Chondrocyte (in vitro differentiated cells): Measurements from ENCODE around the gene BRD9. TPM values are rescaled to one million over a fixed set of nuclear protein-coding genes. Genes with fewer than 3 reads are reported as not detected.

Source experiments
- DNase-seq: peaks from one replicate; pipeline ENCODE4 v3.0.0; 2021; ENCODE audit warnings: mixed read lengths, low spot score
- H3K27ac Mint-ChIP-seq: one replicate; pipeline ENCODE4 v1.8.0; 2021; ENCODE audit warnings: mild to moderate bottlenecking, moderate library complexity, mixed read lengths; ENCODE audit not compliant: unreplicated experiment
- H3K27me3 Mint-ChIP-seq: 2 replicates; pipeline ENCODE4 v1.8.0; 2021; ENCODE audit warnings: low read depth, mixed read lengths
- H3K36me3 Mint-ChIP-seq: 2 replicates; pipeline ENCODE4 v1.8.0; 2021; ENCODE audit warnings: low read depth, mixed read lengths
- H3K4me1 Mint-ChIP-seq: 2 replicates; pipeline ENCODE4 v1.8.0; 2021; ENCODE audit warnings: low read depth, mild to moderate bottlenecking, mixed read lengths
- H3K4me3 Mint-ChIP-seq: one replicate; pipeline ENCODE4 v1.8.0; 2021; ENCODE audit warnings: mild to moderate bottlenecking, moderate library complexity, mixed read lengths; ENCODE audit not compliant: unreplicated experiment
- H3K9me3 Mint-ChIP-seq: 2 replicates; pipeline ENCODE4 v1.8.0; 2021; ENCODE audit warnings: low read depth, mixed read lengths
- total RNA-seq: library from RNA; stranded (reverse); gene quantifications from 3 replicates; pipeline ENCODE4 v1.2.1, GENCODE V29; 2021
- TF ChIP-seq, protein P1 (sequence below): fragments of 200-600 bp; sonication (generic); IDR thresholded peaks from 2 replicates; pipeline ENCODE4 v1.5.0; 2021; ENCODE audit warnings: antibody characterized with exemption, mild to moderate bottlenecking, moderate library complexity

BRD9 gene
- total RNA-seq, 1 donor from 2014 or later = 26.5 TPM

DNA sequence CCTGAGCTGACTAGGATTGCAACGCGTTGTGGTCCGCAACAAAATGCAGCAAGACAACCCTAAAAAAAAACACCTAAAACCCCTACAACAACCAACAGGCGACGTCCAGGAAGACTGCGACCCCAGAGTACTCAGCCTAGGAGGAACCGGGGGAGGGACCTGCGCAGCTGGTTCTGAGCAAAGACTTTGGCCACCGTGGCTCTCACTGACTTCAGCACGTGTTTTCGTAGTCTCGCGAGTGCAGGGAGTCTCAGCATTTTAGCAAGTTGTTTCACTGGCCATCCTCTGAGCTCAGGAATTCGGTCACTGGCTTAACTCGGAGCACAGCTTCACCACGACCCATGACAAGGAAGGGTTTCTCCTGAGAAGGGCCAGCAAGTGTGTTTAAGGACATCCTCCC is 33.2 kb downstream of the BRD9 start:
- Mint-ChIP-seq H3K36me3 (peaks cover 9% of the 10 kb centered on the region), H3K27ac (no peak overlapping the region), H3K27me3 (peaks cover 2% of the 10 kb centered on the region), H3K4me1 (no peaks in the 10 kb centered on the region), H3K9me3 (no peaks in the 10 kb centered on the region), H3K4me3 (no peak overlapping the region)
- TF ChIP-seq, protein P1, sequence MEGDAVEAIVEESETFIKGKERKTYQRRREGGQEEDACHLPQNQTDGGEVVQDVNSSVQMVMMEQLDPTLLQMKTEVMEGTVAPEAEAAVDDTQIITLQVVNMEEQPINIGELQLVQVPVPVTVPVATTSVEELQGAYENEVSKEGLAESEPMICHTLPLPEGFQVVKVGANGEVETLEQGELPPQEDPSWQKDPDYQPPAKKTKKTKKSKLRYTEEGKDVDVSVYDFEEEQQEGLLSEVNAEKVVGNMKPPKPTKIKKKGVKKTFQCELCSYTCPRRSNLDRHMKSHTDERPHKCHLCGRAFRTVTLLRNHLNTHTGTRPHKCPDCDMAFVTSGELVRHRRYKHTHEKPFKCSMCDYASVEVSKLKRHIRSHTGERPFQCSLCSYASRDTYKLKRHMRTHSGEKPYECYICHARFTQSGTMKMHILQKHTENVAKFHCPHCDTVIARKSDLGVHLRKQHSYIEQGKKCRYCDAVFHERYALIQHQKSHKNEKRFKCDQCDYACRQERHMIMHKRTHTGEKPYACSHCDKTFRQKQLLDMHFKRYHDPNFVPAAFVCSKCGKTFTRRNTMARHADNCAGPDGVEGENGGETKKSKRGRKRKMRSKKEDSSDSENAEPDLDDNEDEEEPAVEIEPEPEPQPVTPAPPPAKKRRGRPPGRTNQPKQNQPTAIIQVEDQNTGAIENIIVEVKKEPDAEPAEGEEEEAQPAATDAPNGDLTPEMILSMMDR = no peak
- DNase-seq = peak; percentile 38

GRCh38 chr5:858726-859125 is 33.9 kb downstream of the BRD9 start:
- Mint-ChIP-seq H3K36me3 (peaks cover 4% of the 10 kb centered on the region), H3K4me1 (no peaks in the 10 kb centered on the region), H3K27ac (no peak overlapping the region)

DNA sequence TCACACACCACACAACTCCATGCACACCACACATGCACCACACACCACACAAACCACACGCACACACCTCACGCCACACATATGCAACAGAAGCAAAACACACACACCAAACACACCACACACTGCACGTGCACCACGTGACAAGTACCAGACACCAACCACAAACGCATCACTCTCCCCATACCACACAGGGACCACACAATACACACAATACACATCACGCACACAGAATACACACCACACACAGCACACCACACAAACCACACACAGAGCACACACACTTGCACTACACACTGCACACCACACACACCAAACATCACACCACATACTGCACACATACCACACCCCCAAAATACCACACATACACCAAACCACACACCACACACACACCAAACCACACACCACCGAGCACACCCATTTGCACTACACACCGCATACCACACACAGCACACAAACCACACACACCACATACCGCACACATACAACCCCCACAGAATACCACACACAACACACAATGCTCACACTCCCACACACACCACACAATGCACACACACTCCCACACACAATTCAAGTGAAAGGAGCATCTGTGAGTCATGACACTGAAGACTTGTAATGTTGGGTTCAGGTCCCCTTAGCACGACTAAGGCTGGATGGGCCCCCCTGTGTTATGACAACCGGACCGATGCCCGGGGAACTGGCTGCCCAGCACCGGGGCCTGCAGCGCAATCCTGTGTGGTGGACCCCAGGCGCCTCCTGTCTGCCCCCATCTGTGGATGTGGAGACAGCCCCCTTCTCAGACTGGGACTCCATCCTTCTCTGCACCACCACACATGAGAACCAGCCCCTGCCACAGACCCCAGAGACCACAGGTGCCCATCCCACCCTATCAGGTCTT is 35.8 kb downstream of the BRD9 start:
- Mint-ChIP-seq H3K36me3 (no peaks in the 10 kb centered on the region), H3K9me3 (no peaks in the 10 kb centered on the region), H3K27ac (no peak overlapping the region), H3K4me3 (no peak overlapping the region), H3K27me3 (peaks cover 15% of the 10 kb centered on the region), H3K4me1 (no peaks in the 10 kb centered on the region)
- peak; percentile 66 for DNase-seq
- TF ChIP-seq, protein P1 = no peak

More at GRCh38 chr5:858726-859125, 33.9 kb downstream of the BRD9 start:
- peak; percentile 27 for DNase-seq
- peaks cover 4% of the 10 kb centered on the region for H3K27me3 Mint-ChIP-seq
- H3K9me3 Mint-ChIP-seq = no peaks in the 10 kb centered on the region
- TF ChIP-seq, protein P1 = no peak
- H3K4me3 Mint-ChIP-seq = no peak overlapping the region

DNA sequence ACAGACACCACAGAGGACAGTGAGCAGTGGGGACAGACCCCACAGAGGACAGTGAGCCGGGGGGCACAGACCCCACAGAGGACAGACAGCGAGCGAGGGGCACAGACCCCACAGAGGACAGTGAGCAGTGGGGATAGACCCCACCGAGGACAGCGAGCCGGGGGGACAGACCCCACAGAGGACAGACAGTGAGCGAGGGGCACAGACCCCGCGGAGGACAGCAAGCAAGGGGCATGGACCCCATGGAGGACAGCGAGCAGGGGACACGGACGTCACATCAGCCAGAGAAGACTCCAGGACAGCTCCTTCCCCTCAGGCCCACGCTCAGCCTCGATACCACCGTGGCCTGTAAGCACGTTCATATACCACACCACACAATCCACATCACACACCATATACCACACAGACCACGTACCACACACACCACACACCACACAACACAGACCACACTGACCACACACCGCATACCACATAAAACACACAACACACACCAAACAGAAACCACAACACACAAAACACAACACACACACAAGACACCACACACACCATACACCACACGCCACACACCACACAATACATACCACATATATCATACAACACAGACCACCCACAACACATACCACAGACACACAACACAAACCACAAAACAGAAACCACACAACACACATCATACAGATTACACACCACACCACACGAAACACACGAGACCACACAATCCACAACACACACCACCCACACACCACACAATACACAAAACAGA is 36.6 kb downstream of the BRD9 start:
- H3K4me1 Mint-ChIP-seq = no peaks in the 10 kb centered on the region
- no peak for DNase-seq
- no peaks in the 10 kb centered on the region for H3K36me3 Mint-ChIP-seq
- peaks cover 18% of the 10 kb centered on the region for H3K27me3 Mint-ChIP-seq
- TF ChIP-seq, protein P1 = no peak
- no peak overlapping the region for H3K27ac Mint-ChIP-seq
- H3K9me3 Mint-ChIP-seq = no peaks in the 10 kb centered on the region
- no peak overlapping the region for H3K4me3 Mint-ChIP-seq

DNA sequence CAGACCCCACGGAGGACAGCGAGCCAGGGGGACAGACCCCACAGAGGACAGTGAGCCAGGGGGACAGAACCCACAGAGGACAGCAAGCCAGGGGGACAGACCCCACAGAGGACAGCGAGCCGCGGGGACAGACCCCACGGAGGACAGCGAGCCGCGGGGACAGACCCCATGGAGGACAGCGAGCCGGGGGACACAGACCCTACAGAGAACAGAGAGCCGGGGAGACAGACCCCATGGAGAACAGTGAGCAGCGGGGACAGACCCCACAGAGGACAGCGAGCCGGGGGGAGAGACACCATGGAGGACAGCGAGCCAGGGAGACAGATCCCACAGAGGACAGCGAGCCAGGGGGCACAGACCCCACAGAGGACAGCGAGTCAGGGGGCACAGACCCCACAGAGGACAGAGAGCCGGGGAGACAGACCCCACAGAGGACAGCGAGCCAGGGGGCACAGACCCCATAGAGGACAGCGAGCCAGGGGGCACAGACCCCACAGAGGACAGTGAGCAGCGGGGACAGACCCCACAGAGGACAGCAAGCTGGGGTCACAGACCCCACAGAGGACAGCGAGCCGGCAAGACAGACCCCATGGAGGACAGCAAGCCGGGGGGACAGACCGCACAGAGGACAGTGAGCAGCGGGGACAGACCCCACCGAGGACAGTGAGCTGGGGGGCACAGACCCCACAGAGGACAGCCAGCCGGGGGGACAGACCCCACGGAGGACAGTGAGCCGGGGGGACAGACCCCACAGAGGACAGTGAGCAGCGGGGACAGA is 37.4 kb downstream of the BRD9 start:
- no peaks in the 10 kb centered on the region for H3K4me1 Mint-ChIP-seq
- no peaks in the 10 kb centered on the region for H3K9me3 Mint-ChIP-seq
- H3K4me3 Mint-ChIP-seq = no peak overlapping the region
- peak; percentile 75 for DNase-seq
- TF ChIP-seq, protein P1 = no peak
- no peak overlapping the region for H3K27ac Mint-ChIP-seq
- H3K27me3 Mint-ChIP-seq = peaks cover 18% of the 10 kb centered on the region
- H3K36me3 Mint-ChIP-seq = no peaks in the 10 kb centered on the region
